T-helper 1 cell treated with Interleukin-12 subunit alpha and Interleukin-12 subunit beta and Interleukin-4 antibody, amounts not matched to agents 30 ng/mL and 1 ng/mL, for 36 hours (primary cell): Measurements from ENCODE around the gene KCND1. TPM values are rescaled to one million over a fixed set of nuclear protein-coding genes. Genes with fewer than 3 reads are reported as not detected.
"Not testable (repeated sequence)": the region's sequence is repeated elsewhere in the genome, so short reads cannot be mapped to it uniquely, and the experiment has no call there.

ENCODE experiments used
- intact Hi-C: fragments of 100-400 bp; cut with micrococcal nuclease; formaldehyde crosslinking; loops from one replicate; pipeline ENCODE4 v1.15.1; 2024
- total RNA-seq: library from RNA; stranded (reverse); gene quantifications from 2 replicates; pipeline ENCODE4 v1.2.3, GENCODE V29; 2022

The KCND1 gene
- total RNA-seq, result 5.0 and 6.3 TPM in 2 replicates

DNA sequence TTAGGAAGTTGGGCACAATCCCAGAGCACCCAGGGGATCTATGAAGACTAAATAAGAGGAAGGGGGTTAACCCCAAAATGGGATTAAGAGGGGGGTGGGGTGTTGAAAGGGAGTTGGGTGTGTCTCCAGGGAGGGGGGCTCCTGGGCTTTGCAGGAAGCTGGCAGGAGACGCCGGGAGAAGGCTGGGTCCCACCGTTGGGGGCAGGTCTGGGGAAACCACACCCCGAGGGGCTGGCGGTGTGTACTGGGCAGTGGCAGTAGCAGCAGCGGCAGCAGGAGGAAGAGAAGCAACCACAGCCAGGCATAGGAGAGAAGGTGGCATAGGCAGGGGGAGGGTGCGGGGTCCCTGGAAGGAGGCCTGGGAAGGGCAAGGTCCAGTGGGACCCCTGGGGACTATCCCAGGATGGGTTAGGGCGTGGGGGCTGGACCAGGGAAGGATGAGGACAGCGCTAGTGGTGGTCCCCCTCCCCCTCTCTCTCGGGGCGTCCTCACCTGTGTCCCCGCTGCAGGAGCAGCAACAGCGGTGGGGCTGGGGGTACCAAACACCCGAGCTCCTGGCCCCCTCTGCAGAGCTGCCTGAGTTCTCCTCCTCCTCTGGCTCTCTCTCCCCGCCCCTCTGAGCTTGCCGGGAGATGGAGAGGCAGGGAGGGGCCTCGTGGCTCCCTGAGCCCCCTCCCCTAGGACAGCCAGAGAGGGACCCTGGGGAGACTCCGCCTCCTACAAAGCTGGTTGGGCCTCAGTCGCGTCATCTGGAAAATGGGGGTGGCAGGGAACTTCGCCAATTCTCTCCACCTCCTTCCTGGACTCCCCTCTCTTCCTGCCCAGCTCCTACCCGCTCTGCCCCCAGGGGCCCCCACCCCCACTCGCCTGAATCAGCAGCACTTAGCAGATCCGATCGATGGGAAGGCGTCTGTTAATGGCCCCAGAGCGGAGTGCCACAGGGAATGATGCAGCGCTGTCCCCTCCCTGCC, at the start of gene KCND1:
TSS of gene KCND1 (minus strand) at position 596 of the 971 bp plus-strand sequence. CDS start 1,573 bp downstream, outside the sequence.
- intact Hi-C loops, result no loop called here

DNA sequence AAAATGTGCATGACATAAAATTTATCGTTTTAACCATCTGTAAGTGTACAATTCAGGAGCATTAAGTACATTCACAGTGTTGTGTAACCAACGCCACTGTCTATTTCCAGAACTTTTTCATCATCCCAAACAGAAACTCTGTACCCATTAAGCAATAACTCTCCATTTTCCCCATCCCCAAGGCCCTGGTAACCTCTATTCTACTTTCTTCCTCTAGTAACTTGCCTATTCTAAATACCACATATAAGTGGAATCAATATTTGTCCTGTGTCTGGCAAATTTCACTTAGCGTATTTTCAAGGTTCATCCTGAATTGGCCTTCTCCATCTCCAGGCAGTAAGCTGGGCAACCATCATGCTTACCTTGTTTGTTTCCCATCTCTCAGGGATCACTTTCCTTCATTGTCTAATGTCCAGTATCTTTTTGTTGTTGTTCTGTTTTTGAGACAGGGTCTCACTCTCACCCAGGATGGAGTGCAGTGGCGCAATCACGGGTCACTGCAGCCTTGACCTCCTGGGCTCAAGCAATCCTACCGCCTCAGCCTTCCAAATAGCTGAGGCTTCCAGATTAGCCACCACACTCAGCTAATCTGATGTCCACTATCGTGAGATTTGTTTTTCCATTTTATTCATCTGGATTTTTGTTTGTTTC, 48.1 kb upstream of the KCND1 start:
- intact Hi-C loops, result no loop called here

DNA sequence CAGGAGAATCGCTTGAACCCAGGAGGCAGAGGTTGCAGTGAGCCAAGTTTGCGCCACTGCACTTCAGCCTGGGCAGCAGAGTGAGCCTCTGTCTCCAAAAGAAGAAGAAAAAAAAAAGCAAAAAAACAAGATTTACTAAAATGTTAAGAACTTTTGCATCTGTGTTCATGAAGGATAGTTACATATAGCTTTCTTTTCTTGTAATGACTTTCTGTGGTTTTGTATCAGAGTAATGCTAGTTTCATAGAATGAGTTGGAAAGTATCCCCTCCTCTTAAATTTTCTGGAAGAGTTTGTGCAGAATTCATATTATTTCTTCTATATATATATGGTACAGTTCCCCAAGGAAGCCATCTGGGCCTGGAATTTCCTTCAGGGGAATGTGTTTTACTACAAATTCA, 47.4 kb upstream of the KCND1 start:
- intact Hi-C loops, result no loop called here

DNA sequence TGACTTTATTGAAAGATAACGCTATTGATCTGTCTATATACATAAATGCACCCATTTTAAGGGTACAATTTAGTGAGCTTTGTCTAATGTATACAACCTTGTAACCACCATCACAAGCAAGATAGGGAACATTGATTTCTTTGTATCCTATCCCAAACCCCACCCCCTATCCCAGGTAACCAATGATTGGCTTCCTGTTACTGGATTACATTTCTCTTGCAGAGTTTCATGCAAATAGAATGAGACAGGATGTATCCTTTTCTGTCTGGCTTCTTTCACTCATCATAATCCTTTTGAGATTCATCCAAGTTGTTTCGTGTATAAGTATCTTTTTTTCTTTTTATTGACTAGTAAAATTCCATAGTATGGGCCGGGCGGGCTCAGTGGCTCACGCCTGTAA, 32.1 kb upstream of the KCND1 start:
- intact Hi-C loops, result loop anchor here (2.0 to 5.0 kb wide), 3 partner anchors 107 to 269 kb away; partner anchors contain the start of genes PQBP1 and TIMM17B

DNA sequence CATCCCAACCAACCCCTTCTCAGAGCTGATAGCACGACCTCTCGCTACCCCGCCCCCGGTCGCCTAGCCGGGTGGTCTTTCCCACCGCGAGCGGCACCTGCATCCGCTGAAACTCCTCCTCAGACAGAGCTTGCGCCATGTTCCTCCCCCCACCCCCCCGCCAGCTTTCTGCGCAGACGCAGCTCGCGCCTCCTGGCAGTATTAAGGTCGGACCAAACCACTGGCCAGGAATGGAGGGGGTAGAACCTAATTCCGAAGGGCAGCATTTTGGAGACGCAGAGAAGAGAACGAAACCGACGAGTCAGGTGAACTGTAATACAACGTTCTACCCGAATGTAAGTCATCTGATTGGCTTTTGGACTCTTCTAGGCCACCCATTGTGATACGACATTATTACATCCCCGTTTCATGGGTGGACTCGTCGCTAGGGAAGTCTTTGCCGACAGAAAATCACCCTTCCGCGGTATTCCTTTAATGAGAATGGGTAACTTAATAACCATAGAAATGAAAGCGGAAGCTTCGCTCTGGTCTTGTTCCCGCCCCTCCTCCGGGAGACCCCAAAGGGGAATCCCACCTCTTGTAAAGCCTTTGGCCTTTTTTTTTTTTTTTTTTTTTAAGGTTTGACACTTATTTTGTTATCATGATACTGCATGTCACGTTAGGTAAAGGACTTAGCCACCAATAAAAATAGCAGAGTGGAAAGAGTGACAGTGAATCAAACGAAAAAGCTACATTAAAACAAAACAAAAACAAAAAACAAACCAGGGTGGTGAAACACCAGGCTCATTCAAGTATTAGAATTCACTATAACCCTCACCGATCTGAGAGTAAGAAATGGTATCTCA, 30.7 kb upstream of the KCND1 start, which contains the start of gene GRIPAP1:
TSS of gene GRIPAP1 (minus strand) at position 174 of the 845 bp plus-strand sequence. CDS start at position 139, 35 bp downstream.
- intact Hi-C loops, result loop anchor here (1.0 to 5.0 kb wide), 16 partner anchors 11 to 877 kb away; partner anchors contain the start of genes FTSJ1, OTUD5, PQBP1 and PRAF2

DNA sequence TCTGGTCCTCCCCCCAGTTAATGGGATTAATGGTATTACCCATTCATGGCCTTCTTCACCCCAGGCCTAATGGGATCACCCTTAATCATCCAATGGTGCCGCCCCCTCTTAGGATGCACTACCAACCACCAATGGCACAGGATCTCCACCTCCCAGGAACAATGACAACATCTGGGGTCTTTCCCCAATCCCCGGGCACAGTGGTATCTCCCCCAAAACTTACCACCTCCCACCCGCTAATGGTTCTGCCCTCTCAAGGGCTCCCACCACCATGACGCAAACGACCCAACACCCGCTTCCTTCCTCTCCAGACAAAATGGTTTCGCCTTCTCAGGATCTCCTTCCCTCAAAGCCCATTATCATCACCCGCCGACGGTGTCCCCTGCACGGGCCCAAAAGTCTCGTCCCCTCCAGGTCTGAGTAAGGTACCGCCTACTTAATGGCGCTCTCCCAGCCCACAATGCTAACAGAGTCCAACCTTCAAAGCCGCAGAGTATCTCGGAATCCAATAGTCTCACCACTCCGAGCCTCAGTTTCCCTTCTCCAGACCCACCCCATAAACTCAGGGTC, 30.0 kb upstream of the KCND1 start:
- intact Hi-C loops, result loop anchor here (1.0 to 5.0 kb wide), 16 partner anchors 12 to 878 kb away; partner anchors contain the start of genes FTSJ1, OTUD5, PQBP1 and PRAF2

DNA sequence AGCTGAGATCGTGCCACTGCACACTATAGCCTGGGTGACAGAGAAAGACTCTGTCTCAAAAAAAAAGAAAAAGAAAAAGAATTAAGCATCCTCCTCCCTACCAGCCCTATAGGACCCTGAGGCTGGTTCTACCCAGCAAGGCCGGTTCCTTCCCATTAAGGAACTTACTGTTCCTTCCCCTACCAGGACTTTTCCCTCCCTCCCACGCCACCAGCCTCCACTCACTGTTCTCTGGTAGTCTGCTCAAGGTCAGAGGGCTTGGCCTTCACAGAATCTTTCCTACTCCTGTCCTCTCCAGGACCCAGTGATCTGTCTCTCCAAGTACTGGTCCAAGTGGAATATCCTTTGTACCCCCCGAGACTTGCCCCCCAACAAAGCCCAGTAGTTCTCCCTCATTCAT, 29.0 kb upstream of the KCND1 start:
- intact Hi-C loops, result loop anchor here (5.0 kb wide), 2 partner anchors 157 to 272 kb away; no protein-coding TSS in a partner anchor

DNA sequence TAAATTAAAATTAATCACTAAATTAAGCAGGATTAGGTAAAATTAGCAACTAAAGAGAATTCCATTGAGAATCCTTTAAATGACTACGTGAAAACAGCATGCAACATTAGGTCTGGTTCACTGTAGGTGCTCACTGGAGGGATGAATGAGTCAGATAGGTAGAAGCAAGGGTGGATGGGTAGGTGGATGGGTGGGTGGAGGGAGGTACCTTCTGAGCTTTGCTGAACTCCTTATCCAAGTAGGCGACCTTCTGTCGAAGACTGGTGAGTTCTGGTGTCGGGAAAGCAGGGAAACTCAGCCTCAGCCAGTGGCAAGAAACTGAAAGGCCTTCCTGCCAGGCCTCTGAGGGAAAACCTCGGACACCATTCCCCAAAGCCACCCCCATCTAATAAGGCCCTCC, 27.4 kb upstream of the KCND1 start:
- intact Hi-C loops, result no loop called here

DNA sequence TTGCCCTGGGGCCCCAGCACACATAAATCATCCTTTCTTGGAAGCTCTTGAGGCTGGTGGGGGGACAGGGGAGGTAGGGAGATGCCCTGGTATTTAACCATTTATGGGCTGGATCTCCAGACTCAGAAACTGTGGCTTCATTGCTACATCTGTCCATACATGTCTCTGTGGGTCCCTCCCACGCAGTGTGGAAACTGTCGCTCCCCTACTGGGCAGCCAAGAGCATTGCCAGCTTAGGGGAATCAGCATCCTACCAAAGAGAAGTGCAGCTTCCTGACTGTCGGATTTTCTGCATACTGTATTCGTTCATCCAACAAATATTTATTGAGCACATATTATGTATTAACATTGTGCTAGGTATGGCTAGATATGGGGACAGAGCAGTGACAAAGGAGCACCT, 26.7 kb upstream of the KCND1 start:
- intact Hi-C loops, result no loop called here

DNA sequence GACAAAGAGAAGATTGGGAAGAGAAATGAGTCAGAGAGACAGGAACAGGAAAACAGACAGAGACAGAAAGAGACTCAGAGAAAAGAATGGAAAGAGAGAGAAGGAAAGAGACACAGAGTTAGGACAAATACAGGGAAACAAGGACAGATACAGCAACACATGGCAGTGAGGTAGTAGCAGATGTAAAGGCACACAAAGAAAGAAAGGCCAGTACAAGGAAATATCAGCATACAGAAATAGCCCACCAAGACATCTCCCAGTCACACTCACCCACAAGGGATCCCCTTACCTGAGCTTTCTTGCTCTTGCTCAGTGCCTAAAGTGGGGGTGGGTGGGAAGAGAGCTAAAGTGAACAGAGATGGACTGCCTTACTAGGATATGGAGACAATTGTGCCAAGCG, 26.2 kb upstream of the KCND1 start:
- intact Hi-C loops, result no loop called here

DNA sequence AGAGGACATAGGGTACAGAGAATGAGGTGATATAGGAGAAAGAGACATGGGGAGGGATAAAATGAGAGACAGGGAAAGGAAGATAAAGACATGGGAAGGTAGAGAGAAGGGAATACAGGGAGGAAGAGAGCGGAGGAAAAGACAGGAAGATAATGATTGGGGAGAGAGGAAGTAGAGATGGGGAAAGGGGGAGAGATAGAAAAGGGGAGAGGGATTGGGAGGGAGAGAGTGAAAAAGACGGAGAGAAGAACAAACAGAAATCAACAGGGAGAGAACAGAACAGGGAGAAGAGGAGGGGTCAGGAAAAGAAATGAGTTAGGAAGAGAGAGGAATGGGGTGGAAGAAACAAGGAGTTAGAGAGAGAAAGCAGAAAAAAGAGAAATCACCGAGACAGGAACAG, 25.8 kb upstream of the KCND1 start:
- intact Hi-C loops, result no loop called here

DNA sequence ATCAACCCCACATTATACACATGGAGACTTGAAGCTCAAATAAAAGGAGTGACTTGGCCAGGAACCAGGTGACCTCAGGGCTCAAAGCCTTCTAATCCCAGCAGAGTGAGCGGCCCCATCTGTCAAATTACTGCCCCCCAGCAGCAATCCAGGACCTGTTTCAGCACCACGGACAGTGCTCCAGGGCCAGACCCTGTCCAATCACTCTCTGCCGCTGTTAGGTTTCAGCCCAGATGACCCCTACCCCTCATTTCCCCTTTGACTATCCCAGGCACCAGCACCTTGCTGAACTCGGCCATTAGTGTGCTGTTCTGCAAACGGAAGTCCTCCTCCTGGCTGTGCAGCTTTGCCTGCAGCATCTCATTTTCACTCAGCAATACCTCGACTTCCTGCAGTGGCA, 25.3 kb upstream of the KCND1 start:
- intact Hi-C loops, result no loop called here

DNA sequence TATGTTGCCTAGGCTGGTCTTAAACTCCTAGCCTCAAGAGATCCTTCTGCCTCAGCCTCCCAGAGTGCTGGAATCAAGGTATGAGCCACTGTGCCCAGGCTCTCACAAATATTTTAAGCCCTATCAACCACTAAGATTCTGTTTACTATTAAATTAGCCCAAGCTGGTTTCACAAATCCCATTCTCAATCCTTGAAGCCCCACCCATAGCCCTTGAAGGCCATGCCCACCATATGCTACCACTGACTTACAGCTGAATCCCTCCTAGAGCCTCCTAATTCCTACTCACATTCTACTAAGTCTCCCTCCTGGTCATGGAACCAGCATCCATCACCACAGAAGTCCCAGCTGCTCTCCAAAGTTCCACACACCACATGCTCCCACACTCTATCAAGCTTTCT, 20.7 kb upstream of the KCND1 start:
- intact Hi-C loops, result no loop called here

DNA sequence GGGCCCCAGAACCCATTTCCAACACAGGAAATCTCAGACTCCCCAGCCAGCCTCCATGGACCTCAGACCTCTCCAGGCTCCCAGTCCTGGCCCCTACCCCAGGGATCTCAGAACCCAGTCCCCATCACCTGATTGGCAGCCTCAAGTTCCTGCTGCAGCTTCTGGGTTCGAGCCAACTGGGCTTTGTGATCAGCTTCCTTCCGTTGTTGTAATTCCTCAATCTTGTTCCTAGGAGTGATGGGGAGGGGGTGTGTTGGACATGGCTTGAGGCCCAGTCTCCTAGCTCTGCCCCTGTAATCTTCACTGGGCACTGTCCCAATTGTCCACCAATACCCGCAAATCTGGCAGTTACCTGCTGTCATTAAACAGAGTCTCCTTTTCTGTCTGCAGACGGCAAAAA, 17.8 kb upstream of the KCND1 start:
- intact Hi-C loops, result no loop called here

DNA sequence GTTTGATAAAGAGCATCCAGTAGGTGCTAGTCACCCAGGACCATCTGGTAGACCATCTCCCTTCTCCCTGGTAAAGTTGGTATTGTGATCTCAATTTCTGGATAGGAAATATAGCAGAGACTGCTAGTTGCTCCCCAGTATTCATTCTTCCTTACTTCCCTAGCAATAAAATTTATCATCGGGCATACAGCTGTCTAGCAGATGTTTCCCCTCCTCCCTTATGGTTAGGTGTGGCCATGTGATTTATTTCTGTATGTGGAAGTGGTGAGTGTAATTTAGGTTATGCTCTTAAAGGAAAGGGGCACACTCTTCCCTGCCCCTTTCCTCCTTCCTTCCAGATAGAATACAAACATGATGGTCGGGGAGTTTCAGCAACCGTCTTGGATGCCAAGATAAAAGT, 12.3 kb upstream of the KCND1 start:
- intact Hi-C loops, result no loop called here

DNA sequence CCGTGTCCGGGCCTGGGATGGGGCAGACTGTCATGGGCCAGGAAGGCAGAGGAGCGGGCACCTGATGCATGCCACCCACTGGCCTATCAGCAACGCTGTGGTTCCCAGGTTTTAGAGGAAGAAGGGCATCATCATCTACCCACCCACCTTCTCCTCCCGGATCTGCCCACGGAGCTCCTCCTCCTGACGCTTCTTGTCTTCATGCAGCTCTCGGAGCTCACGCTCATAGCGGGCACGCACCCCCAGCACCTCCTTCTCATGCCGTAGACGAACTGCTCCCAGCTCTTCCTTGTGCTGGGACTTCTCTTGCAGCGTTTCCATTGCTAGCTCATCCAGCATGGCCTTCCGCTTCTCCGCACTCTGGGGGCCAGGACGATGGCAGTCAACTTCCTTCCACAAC, 11.4 kb upstream of the KCND1 start:
- intact Hi-C loops, result no loop called here

DNA sequence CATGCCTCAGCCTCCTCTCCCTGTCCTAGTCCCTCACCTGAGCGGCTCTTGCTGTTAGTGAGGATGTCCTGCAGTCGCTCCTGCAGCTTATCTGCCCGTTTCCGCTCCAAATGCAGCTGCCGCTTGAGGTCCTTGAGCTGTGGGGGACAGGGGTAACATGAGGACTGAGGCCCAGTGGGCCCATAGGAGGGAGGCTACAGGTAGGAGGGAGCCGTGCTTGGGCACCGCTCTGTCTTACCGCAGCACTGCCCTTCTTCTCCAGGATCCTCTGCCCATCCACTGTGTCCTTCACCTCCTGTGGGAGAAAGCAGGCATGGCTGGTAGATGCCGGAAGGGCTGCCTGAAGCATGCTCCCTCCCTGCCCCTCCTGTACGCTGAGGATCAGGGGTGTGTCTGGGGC, 9.5 kb upstream of the KCND1 start:
- intact Hi-C loops, result no loop called here

DNA sequence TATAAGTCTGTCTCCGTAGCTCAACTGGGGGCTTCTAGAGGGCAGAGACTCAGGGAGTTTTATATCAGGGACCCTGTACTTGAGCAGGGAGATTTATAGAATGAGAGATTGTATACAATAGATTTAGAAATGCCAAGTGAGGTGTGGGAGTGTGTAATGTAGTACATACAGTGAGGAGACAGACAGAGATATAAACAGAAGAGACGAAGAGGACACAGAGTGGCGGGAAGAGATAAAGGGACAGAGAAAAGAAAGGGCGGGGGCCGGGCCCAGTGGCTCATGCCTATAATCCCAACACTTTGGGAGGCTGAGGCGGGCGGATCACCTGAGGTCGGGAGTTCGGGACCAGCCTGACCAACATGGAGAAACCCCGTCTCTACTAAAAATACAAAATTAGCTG, 8.7 kb upstream of the KCND1 start:
- intact Hi-C loops, result not testable (repeated sequence)

DNA sequence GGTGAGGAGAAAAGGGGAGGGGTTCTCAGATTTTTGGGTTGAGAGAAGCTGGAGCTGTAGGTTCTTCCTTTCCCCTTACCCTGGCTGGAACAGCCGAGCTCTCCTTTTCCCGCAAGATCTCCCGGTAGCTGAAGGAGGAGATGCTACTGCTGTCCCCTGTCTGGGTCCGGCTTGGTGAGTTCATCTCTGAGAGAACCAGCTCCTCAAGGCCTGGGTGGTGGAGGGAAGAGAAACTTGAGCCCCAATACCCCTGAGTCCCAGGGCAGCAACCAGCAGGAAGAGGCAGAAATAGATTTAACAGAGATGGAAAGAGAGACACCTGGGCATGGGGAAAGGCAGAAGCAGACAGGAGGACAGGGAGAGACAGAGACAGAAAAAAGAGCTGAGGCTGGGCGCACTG, 6.6 kb upstream of the KCND1 start:
- intact Hi-C loops, result no loop called here

DNA sequence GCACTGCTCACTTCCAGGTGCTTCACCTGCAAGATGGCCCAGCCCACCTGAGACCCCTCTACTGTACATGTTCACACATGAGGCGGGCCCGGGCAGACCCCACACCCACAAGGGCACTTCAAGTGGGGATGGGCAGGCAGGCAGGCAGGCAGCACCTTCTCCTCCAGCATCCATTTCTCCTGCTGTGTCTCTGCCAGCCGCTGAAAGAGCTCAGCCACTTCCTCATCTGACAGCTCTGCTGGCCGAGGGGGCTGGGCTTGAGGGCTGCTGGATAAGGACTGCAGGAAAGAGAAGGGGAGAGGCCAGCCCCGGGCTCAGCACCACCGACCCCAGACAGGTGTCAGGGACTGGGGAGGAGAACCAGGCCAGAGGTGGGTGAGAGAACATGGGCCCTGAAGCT, 4.4 kb upstream of the KCND1 start:
- intact Hi-C loops, result no loop called here

DNA sequence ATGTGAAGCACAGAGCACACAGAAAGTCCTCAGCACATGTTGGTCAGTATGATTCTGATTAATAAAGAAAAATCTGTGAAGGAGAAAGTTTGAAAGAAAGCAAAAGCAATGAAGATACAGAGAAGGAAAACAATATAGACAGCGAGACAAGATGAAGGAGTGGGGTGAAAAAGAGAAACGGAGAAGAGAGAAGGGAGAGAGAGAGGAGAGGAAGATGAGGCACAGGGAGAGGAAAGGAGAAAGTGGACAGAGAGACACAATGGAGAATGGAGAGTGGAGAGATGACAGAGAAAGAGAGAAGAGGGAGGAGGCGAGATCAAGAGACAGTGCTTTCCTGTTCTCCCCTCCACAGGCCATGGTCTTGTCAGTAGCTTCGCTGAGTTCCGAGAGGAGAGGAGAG, 3.9 kb upstream of the KCND1 start:
- intact Hi-C loops, result no loop called here
